BLaER1 treated with 17β-estradiol and CSF1 and Interleukin-3, amounts not matched to agents 10 nM and 100 nM (cell line): ENCODE data around the gene ZNF175.

Experiments used
- H3K27ac ChIP-seq, 11 experiments: shearing (Covaris generic); formaldehyde crosslinking; 2 replicates each; pipeline ENCODE4 v1.8.1; 2022
- H3K27me3 ChIP-seq, 11 experiments: shearing (Covaris generic); formaldehyde crosslinking; 2 replicates each; pipeline ENCODE4 v1.8.1; 2022
- H3K36me3 ChIP-seq, 11 experiments: shearing (Covaris generic); formaldehyde crosslinking; 2 replicates each; pipeline ENCODE4 v1.8.1; 2022
- H3K4me1 ChIP-seq, 10 experiments: shearing (Covaris generic); formaldehyde crosslinking; 2 replicates each; pipeline ENCODE4 v1.8.1; 2022
- H3K4me2 ChIP-seq, 11 experiments: shearing (Covaris generic); formaldehyde crosslinking; 2 replicates each; pipeline ENCODE4 v1.8.1; 2022
- H3K4me3 ChIP-seq, 10 experiments: shearing (Covaris generic); formaldehyde crosslinking; 2 replicates each; pipeline ENCODE4 v1.8.1; 2022
- H3K9ac ChIP-seq, 11 experiments: shearing (Covaris generic); formaldehyde crosslinking; 2 replicates each; pipeline ENCODE4 v1.8.1; 2022
- H3K9me3 ChIP-seq, 11 experiments: shearing (Covaris generic); formaldehyde crosslinking; replicated peaks in 1 of 11; 2 replicates each; pipeline ENCODE4 v1.8.1; 2022
- H4K20me1 ChIP-seq, 11 experiments: shearing (Covaris generic); formaldehyde crosslinking; 2 replicates each; pipeline ENCODE4 v1.8.1; 2022
- Cebpa-rat ChIP-seq, 11 experiments: shearing (Covaris generic); IDR thresholded peaks; 2 replicates each; pipeline ENCODE4 v1.8.1; 2022

Gene ZNF175

GRCh38 chr19:51535535-51535934 is 35.5 kb upstream of the ZNF175 start:
- peaks cover 13 to 18% (median 16%) of the 10 kb centered on the region in 10 experiments for H3K4me1 ChIP-seq
- TF ChIP-seq Cebpa-rat (IDR thresholded peaks at IDR 0.05) = no peak
- no peak overlapping the region for H3K4me3 ChIP-seq
- H3K27me3 ChIP-seq = no peaks in the 10 kb centered on the region
- no peaks in the 10 kb centered on the region for H4K20me1 ChIP-seq
- H3K27ac ChIP-seq = no peak overlapping the region
- H3K4me2 ChIP-seq = no peak overlapping the region
- H3K36me3 ChIP-seq = no peaks in the 10 kb centered on the region
- H3K9ac ChIP-seq = no peak overlapping the region
- no peaks in the 10 kb centered on the region for H3K9me3 ChIP-seq

- Histone ChIP-seq H3K4me2 (no peak overlapping the region), H3K4me3 (no peak overlapping the region), H3K4me1 (peaks cover 0 to 26% (median 11%) of the 10 kb centered on the region in 10 experiments; a peak in 13 of 20 replicates), H3K9ac (no peak overlapping the region), H3K36me3 (no peaks in the 10 kb centered on the region), H3K27ac (no peak overlapping the region), H3K9me3 (no peaks in the 10 kb centered on the region), H4K20me1 (peaks cover 0 to 13% (median 0%) of the 10 kb centered on the region in 11 experiments; a peak in 1 of 22 replicates), H3K27me3 (peaks cover 0 to 10% (median 0%) of the 10 kb centered on the region in 11 experiments; a peak in 3 of 22 replicates)
- no peak for TF ChIP-seq Cebpa-rat (IDR thresholded peaks at IDR 0.05)
Measured at GRCh38 chr19:51539821-51540366, 31.2 kb upstream of the ZNF175 start.

- Histone ChIP-seq H3K4me1 (peaks cover 11 to 43% (median 29%) of the 10 kb centered on the region in 10 experiments), H3K9ac (no peak overlapping the region), H3K4me2 (no peak overlapping the region), H4K20me1 (peaks cover 0 to 22% (median 0%) of the 10 kb centered on the region in 11 experiments; a peak in 2 of 22 replicates), H3K36me3 (no peaks in the 10 kb centered on the region), H3K9me3 (no peaks in the 10 kb centered on the region), H3K27ac (peak overlapping the region in 2 of 11 experiments; percentile 4 to 38; a peak in 2 of 22 replicates), H3K4me3 (no peak overlapping the region), H3K27me3 (peaks cover 0 to 13% (median 0%) of the 10 kb centered on the region in 11 experiments; a peak in 3 of 22 replicates)
- TF ChIP-seq Cebpa-rat (IDR thresholded peaks at IDR 0.05) = no peak
Measured at GRCh38 chr19:51541458-51542357, 29.4 kb upstream of the ZNF175 start.

GRCh38 chr19:51542699-51543098 is 28.4 kb upstream of the ZNF175 start:
- Histone ChIP-seq H3K27me3 (peaks cover 0 to 13% (median 0%) of the 10 kb centered on the region in 11 experiments; a peak in 3 of 22 replicates), H3K9ac (no peak overlapping the region), H3K9me3 (no peaks in the 10 kb centered on the region), H3K4me1 (peaks cover 20 to 53% (median 39%) of the 10 kb centered on the region in 10 experiments), H3K36me3 (no peaks in the 10 kb centered on the region), H4K20me1 (peaks cover 0 to 26% (median 0%) of the 10 kb centered on the region in 11 experiments; a peak in 2 of 22 replicates), H3K27ac (peak overlapping the region in 1 of 11 experiments; percentile 4; a peak in 1 of 22 replicates), H3K4me3 (no peak overlapping the region), H3K4me2 (peak overlapping the region in 6 of 11 experiments; percentile 5 to 55 (median 37); a peak in 8 of 22 replicates)
- TF ChIP-seq Cebpa-rat (IDR thresholded peaks at IDR 0.05) = no peak

- H3K4me2 ChIP-seq = peak overlapping the region in 6 of 11 experiments; percentile 14 to 97 (median 94); a peak in 9 of 22 replicates
- peaks cover 33 to 66% (median 52%) of the 10 kb centered on the region in 10 experiments for H3K4me1 ChIP-seq
- no peak overlapping the region for H3K9ac ChIP-seq
- TF ChIP-seq Cebpa-rat (IDR thresholded peaks at IDR 0.05) = no peak
- H3K9me3 ChIP-seq = no peaks in the 10 kb centered on the region
- peak overlapping the region in 6 of 11 experiments; percentile 29 to 93 (median 88); a peak in 7 of 22 replicates for H3K27ac ChIP-seq
- no peaks in the 10 kb centered on the region for H3K36me3 ChIP-seq
- H4K20me1 ChIP-seq = peaks cover 0 to 26% (median 0%) of the 10 kb centered on the region in 11 experiments; a peak in 2 of 22 replicates
- peaks cover 0 to 13% (median 0%) of the 10 kb centered on the region in 11 experiments; a peak in 3 of 22 replicates for H3K27me3 ChIP-seq
- H3K4me3 ChIP-seq = no peak overlapping the region
Measured at GRCh38 chr19:51544038-51544437, 27.0 kb upstream of the ZNF175 start.

GRCh38 chr19:51546107-51546649 is 24.9 kb upstream of the ZNF175 start:
- peaks cover 0 to 26% (median 0%) of the 10 kb centered on the region in 11 experiments; a peak in 2 of 22 replicates for H4K20me1 ChIP-seq
- H3K9me3 ChIP-seq = no peaks in the 10 kb centered on the region
- peaks cover 54 to 88% (median 73%) of the 10 kb centered on the region in 10 experiments for H3K4me1 ChIP-seq
- H3K36me3 ChIP-seq = no peaks in the 10 kb centered on the region
- no peak for TF ChIP-seq Cebpa-rat (IDR thresholded peaks at IDR 0.05)
- peaks cover 0 to 13% (median 0%) of the 10 kb centered on the region in 11 experiments; a peak in 3 of 22 replicates for H3K27me3 ChIP-seq
- H3K4me2 ChIP-seq = peak overlapping the region; percentile 70 to 97 (median 91)
- H3K27ac ChIP-seq = peak overlapping the region in 9 of 11 experiments; percentile 34 to 93 (median 88); a peak in 18 of 22 replicates
- H3K4me3 ChIP-seq = peak overlapping the region in 1 of 10 experiments; percentile 6; a peak in 3 of 20 replicates
- H3K9ac ChIP-seq = peak overlapping the region in 8 of 11 experiments; percentile 33 to 76 (median 66); a peak in 13 of 22 replicates

GRCh38 chr19:51546650-51547396 is 24.3 kb upstream of the ZNF175 start:
- Histone ChIP-seq H3K4me2 (peak overlapping the region; percentile 70 to 97 (median 92)), H3K27me3 (peaks cover 0 to 9% (median 0%) of the 10 kb centered on the region in 11 experiments; a peak in 3 of 22 replicates), H3K36me3 (no peaks in the 10 kb centered on the region), H3K27ac (peak overlapping the region in 9 of 11 experiments; percentile 53 to 93 (median 88); a peak in 18 of 22 replicates), H4K20me1 (peaks cover 0 to 27% (median 0%) of the 10 kb centered on the region in 11 experiments; a peak in 2 of 22 replicates), H3K4me1 (peaks cover 60 to 94% (median 79%) of the 10 kb centered on the region in 10 experiments), H3K9ac (peak overlapping the region in 8 of 11 experiments; percentile 62 to 76 (median 72); a peak in 16 of 22 replicates), H3K9me3 (no peaks in the 10 kb centered on the region), H3K4me3 (peak overlapping the region in 4 of 10 experiments; percentile 15 to 39 (median 30); a peak in 6 of 20 replicates)
- TF ChIP-seq Cebpa-rat (IDR thresholded peaks at IDR 0.05) = peak in 9 of 11 experiments; percentile 53 to 94 (median 86); a peak in 18 of 22 replicates
